ENCODE data around the gene STAG2. TPM values are rescaled to one million over a fixed set of nuclear protein-coding genes. Genes with fewer than 3 reads are reported as not detected.
"Not testable (repeated sequence)": the region's sequence is repeated elsewhere in the genome, so short reads cannot be mapped to it uniquely, and the experiment has no call there.

The STAG2 gene
- total RNA-seq = 38.3 and 85.0 TPM in 2 replicates

- DNase-seq (ENCODE audit: extremely low read depth, low read depth, low spot score) = no peak
Observed at GRCh38 chrX:123961268-123962005, at the start of gene STAG2. Gene STAG2, plus strand, starts transcription at chrX:123961706. Its CDS starts 60,922 bp downstream, at chrX:124022628.

- no peak for DNase-seq (ENCODE audit: extremely low read depth, low read depth, low spot score)
Observed at GRCh38 chrX:123917069-123917468, 44.4 kb upstream of the STAG2 start.

- DNase-seq (ENCODE audit: extremely low read depth, low read depth, low spot score) = no peak
Observed at GRCh38 chrX:123918106-123918721, 43.3 kb upstream of the STAG2 start.

GRCh38 chrX:123920105-123920785 is 41.3 kb upstream of the STAG2 start:
- peak; percentile 14 for DNase-seq (ENCODE audit: extremely low read depth, low read depth, low spot score)

GRCh38 chrX:123923211-123923610 is 38.3 kb upstream of the STAG2 start:
- DNase-seq (ENCODE audit: extremely low read depth, low read depth, low spot score) = no peak

- no peak for DNase-seq (ENCODE audit: extremely low read depth, low read depth, low spot score)
Observed at GRCh38 chrX:123924186-123924585, 37.3 kb upstream of the STAG2 start.

- DNase-seq (ENCODE audit: extremely low read depth, low read depth, low spot score) = no peak
Observed at GRCh38 chrX:123927845-123928244, 33.7 kb upstream of the STAG2 start.

GRCh38 chrX:123932055-123932454 is 29.5 kb upstream of the STAG2 start:
- DNase-seq (ENCODE audit: extremely low read depth, low read depth, low spot score) = not testable (repeated sequence)

GRCh38 chrX:123943074-123943473 is 18.4 kb upstream of the STAG2 start:
- no peak for DNase-seq (ENCODE audit: extremely low read depth, low read depth, low spot score)

- no peak for DNase-seq (ENCODE audit: extremely low read depth, low read depth, low spot score)
Observed at GRCh38 chrX:123943488-123943887, 18.0 kb upstream of the STAG2 start.

GRCh38 chrX:123949846-123950245 is 11.7 kb upstream of the STAG2 start:
- no peak for DNase-seq (ENCODE audit: extremely low read depth, low read depth, low spot score)

GRCh38 chrX:123959281-123960063 is 2.0 kb upstream of the STAG2 start:
- no peak for DNase-seq (ENCODE audit: extremely low read depth, low read depth, low spot score)

- DNase-seq (ENCODE audit: extremely low read depth, low read depth, low spot score) = no peak
Observed at GRCh38 chrX:123960956-123961267, 594 bp upstream of the STAG2 start.

- DNase-seq (ENCODE audit: extremely low read depth, low read depth, low spot score) = no peak
Observed at GRCh38 chrX:123962006-123962467, 531 bp downstream of the STAG2 start.

- DNase-seq (ENCODE audit: extremely low read depth, low read depth, low spot score) = peak; percentile 60
Observed at GRCh38 chrX:123962794-123963373, 1.4 kb downstream of the STAG2 start.

- DNase-seq (ENCODE audit: extremely low read depth, low read depth, low spot score) = no peak
Observed at GRCh38 chrX:123964156-123964834, 2.8 kb downstream of the STAG2 start.

GRCh38 chrX:123965712-123966111 is 4.2 kb downstream of the STAG2 start:
- no peak for DNase-seq (ENCODE audit: extremely low read depth, low read depth, low spot score)

- DNase-seq (ENCODE audit: extremely low read depth, low read depth, low spot score) = no peak
Observed at GRCh38 chrX:123967497-123967896, 6.0 kb downstream of the STAG2 start.

- DNase-seq (ENCODE audit: extremely low read depth, low read depth, low spot score) = no peak
Observed at GRCh38 chrX:123968383-123969050, 7.0 kb downstream of the STAG2 start.

GRCh38 chrX:123971982-123972381 is 10.5 kb downstream of the STAG2 start:
- DNase-seq (ENCODE audit: extremely low read depth, low read depth, low spot score) = no peak

Measured in glomerular endothelial cell (primary cell).